Measurements from ENCODE around the gene CCDC85A.

GRCh38 chr2:56244911-56245530 lies 61.2 kb downstream of the CCDC85A start:
- TF ChIP-seq CTCF (IDR thresholded peaks at IDR 0.05; ENCODE audit: control extremely low read depth in 1 of 3, insufficient read depth in 1 of 3, low read depth in 1 of 3, low read length in 3 of 3) (no peak), TAF1 (IDR thresholded peaks at IDR 0.05; ENCODE audit: low read depth, low read length) (no peak), KDM5A (IDR thresholded peaks at IDR 0.05; ENCODE audit: low read length) (no peak)

All from H1 (cell line).